SKM-1 (cell line): ENCODE results near the gene PARP4.
"Not testable (repeated sequence)": the region's sequence is repeated elsewhere in the genome, so short reads cannot be mapped to it uniquely, and the experiment has no call there.

Experiments used
- DNase-seq: peaks from one replicate; lab custom pipeline; 2025; ENCODE audit not compliant: unreplicated experiment; lab: John Stamatoyannopoulos, UW

The PARP4 gene

DNA sequence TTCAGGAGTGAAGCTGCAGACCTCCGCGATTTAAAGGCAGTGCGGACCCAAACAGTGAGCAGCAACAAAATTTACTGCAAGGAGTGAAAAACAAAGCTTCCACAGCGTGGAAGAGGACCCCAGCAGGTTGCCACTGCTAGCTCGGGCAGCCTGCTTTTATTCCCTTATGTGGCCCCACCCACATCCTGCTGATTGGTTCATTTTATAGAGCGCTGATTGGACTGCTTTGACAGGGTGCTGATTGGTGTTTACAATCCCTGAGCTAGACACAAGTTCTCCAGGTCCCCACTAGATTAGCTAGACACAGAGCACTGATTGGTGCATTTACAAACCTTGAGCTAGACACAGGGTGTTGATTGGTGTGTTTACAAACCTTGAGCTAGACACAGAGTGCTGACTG is 6.3 kb downstream of the PARP4 start:
- not testable (repeated sequence) for DNase-seq

DNA sequence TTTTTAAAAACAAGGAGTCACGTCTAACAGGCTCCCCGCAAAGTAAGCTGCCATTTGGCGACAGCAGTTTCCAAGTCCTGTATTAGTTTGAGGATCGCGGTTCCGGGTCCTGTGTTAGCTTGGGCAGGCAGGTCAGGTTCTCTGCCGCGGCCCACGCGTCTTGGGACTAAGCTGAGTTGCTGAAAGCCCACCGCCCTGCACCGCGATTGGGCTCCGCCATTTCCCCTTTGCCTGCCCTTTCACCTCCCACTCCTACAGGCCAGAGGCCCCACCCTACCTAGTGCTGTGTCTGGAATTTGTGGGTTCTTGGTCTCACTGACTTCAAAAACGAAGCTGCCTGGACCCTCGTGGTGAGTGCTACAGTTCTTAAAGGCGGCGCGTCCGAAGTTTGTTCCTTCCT is 6.8 kb downstream of the PARP4 start:
- no peak for DNase-seq

DNA sequence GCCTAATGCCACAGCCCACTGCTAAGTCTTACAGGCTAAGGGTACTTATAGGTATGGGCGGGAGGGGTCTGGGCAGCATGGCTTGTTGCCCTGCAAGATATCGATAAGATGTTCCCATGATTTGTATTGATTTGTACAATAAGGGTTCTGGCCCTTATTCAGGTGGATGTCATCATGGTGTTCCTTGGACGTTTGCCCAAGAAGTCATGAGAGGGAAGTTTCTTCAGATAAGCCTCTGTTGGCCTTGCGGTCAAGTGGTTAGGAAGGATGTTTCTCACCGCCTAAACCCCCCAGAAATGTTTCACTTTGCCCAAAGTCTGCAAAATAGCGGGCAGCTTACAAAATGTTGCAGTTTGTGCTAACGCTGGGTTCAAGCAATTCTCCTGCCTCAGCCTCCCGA is 7.3 kb downstream of the PARP4 start:
- no peak for DNase-seq

DNA sequence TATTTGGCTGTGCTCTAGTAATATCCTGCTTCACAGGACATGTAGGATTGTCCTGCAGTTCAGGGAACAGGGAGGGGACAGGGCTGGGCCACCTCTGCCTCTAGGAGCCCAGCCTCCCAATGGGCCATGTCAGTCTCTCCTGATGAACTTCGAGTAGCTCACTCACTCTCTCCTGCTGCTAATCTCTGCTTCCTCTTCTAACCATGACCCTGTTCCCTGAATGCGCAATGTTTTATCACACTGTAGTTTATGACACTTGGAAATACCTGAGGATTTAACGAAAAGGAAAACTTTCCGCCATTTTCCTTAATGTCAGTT is 9.2 kb downstream of the PARP4 start:
- no peak for DNase-seq

DNA sequence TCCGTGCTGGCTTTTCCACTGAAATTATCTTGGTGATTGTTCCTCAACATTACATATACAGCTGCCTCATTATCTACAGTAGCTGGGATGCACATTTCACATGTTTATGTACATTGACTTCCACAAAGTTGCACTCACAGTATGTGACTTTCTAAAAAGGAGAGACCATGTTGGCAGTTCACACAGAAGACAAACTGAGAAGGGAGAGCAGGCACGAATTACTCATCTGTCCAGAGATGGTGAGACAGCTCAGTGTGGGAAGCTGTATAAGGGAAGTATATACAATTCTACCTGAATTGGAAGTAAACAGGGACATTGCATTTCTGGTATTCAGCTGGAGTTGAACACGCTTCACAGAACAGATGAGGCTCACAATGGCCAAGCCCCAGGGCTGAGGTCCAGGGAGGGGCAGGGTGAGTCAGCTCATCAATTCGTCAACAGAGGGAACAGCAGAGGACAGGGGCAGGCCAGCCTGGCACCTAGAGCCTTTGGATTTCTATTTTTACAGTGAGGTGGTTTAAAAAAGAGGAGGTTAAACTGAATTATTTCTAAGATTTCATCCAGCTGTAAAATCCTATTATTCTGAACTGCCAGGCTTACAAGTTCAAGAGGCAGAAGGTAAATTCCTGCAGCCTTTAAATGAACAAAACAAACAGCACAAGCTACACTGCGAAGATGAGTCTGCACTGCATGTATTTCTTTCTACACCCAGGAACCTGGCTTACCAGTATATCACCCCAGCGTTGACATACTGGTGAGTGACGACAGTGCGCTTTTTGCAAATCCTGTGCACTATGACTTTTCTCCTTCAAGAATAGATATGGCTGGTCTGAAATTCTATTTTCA is 9.8 kb downstream of the PARP4 start:
- DNase-seq = no peak

DNA sequence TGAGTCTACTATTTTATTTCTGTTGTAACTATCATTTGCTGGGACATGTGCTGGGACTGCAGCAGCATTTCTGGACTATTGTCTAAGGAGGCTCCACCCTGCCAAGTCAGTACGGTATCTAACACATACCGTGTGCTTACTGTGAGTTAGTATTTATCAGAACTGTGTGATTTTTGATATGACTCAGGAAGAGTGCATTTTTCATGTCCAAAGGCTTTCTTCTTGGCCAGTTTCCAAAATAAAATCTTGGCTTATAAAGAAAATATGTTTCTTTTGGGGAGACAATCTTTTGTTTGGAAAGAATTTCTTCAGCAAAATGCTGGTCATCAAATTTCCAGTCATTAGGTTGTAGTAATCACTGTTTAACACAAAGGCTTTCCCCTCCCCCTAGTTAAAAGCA is 11.6 kb downstream of the PARP4 start:
- DNase-seq = no peak

DNA sequence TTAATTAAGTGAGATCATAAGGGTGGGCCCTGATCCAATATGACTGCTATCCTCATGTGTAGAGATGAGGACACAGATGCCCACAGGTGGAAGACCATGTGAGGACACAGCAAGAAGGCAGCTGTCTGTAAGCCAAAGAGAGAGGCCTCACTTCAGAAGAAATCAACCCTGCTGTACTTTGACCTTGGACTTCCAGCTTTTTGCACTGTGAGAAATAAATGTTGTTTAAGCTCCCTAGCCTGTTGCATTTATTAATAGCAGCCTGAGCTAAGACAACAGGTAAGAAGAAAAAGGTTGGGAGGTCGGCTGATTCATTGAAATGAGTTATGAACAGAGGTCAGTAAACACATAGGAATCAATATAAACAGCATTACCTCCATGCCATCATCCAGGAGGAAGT is 14.8 kb downstream of the PARP4 start:
- no peak for DNase-seq

DNA sequence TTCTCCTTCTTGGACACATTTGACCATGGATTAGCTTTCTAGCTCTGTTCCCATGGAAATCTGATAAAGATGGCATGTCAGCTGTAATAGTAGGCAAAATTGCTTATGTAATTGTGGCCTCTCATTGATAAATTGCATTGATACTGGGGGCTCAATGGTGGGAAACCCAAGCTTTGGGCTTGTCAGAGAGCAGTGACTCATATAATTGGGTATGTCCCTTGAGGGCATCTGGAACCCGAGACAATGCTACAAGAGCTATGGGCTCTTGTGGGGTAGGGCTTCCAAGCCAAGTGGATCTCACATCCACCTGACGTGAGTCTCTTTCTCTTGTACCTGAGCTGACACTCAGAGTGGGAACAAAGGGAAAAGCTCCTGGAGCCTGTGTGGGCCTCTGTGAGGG is 16.3 kb downstream of the PARP4 start:
- DNase-seq = not testable (repeated sequence)

DNA sequence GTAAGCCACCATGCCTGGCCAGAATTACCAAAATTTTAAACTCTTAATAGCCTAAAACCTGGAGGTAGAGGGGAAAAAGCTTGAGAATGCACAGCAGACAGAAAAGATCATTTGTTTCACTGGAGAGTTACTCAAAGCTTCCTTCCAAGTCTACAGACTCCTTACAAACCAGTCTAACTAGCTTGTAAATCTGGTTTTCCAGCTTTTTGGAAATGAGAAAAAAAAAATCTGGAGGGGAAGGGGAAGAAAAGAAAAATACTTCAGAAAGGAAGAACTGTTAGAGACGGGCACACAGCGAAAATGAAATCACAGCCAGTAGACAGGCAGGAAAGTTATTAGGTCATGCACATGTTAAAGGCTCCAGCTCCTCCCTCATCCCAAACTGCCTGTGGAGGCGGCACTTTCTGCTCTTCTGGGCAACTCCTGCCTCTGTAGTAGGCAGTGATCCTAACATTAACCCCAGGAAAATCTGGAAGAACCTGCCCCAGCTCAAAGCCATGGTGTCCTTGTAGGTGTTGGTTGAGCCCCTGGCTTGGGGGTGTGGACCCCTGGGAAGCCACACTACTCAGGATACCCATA is 17.3 kb downstream of the PARP4 start:
- no peak for DNase-seq

DNA sequence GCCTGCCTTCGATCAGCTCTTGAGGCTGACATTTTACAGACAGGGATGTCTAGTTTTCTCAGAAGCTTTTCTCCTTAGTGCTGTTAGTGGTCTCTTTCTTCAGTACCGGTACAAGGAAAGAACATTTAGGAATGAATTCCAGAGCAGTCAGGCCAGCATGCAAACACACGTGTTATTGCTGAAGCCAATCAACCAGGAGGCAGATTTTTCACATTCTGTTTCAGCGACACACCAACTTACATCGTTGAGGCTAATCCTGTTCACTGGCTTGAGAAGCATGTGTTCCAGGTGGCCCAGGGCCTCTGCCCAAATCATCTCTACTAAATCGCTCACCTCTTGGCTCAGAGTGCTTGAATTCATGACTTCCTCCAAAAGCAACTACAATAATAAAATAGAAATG is 19.2 kb downstream of the PARP4 start:
- no peak for DNase-seq

DNA sequence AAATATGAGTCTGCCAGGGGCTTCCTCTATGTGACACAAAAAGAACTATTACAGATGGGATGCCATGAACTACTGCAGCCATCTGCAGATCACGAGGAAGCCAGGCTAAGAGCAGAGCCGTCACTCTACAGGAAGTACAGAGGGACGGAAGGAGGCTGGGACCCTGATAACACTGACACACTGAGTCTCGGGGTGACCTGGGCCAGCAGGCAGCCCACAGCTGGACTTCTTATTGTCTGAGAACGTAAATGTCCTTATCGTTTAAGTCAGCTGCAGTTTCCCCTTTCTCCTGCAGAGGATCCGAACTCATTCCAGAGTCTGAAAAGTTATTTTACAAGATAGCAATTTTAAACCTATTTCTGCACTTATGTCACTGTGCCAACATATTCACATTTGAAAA is 20.7 kb downstream of the PARP4 start:
- DNase-seq = no peak

DNA sequence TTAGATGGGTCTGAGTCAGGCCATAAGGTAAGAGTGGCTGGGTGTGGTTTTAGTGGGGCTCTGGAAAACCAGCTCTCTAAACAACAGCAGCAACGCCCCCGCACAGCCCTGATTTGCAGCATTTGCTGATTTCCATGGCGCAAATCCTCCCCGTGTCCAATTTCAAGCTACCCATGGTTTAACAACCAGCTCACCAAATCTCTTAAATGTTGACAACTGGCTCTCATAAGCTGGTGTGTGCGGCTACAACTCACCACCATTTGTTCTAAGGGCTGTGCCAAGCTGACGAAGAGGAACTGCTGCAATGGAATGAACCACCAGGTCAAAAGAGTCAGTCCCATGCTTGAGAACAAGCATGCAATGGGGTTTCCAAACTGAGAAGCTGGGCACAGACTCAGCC is 22.9 kb downstream of the PARP4 start:
- no peak for DNase-seq

DNA sequence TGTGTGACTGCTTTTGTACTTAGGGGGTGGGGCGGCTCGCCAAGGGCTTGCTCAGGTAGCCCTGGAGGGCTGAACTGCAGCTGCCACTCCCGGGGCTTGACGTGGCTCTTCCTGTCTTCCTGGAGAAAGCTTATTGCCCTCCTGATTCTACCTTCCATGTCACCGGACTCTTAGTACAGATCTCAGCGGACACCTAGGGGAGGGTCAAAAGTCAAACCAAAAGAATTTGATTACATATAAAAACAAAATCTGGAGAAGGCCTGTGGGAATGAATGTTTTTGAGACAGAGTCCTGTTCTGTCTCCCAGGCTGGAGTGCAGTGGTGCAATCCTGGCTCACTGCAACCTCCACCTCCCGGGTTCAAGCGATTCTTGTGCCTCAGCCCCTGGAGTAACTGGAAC is 24.5 kb downstream of the PARP4 start:
- not testable (repeated sequence) for DNase-seq

DNA sequence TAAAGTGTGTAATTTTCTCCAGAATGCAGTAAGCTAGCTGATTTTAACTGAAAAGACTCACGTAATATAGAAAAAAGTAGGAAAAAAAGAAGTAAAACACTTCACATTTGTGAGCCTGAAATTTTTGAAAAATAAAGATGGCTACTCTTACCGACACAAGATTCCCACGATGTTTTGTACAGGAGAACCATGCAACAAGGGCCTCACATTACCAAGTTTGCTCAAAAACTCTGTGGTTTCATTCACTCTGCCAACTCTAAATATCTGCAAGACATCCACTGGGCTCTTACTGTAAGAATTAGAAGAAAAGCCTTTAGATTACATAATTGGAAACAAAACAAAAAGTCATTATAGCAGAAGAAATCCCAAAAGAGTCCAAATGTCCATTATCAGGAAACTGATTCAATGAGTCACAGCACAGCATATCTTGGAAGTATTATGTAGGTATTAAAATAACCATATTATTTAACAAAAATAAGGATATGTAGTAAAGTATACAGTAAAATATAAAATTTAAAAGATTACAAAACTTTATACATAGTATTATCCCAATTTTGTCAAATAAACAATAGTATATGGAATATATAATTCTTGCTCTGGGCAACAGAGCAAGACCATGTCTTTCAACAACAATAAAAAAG is 26.4 kb downstream of the PARP4 start:
- not testable (repeated sequence) for DNase-seq

DNA sequence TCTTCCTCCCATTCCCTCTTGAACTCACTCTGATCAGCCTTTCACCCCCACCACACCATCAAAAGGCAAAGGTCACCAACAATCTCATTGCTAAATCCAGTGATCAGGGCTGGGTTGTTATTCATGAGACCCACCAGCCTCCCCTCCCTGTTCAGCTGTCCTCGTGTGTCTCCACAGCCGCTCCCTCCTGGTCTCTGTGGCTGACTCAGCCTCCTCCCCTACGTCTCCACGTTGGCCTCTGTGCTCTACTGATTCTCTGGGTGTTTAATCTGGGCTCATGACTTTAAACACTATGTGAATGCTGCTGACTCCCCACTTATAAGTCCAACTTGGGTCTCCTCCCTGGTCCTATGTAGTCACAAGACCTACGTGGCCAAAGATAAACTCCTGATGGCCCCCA is 38.9 kb downstream of the PARP4 start:
- DNase-seq = no peak

DNA sequence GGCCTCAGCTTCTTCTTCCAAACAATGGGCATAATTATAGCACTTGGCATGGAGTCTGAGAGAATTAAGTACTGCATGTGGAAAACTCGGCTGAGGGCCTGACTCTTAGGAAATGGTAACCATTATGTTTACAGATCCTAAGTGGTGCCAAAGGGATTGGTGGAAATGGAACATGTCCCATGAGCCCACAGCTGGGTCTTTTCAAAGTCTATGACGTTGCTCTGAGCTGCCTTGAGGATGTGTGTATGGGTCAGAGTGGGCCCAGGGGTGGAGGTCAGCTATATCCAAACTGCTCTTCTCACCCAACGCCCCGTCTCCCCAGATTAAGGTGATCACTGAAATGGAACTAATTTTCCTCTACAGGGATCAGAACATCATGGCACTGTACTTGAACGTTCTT is 40.4 kb downstream of the PARP4 start:
- DNase-seq = not testable (repeated sequence)

DNA sequence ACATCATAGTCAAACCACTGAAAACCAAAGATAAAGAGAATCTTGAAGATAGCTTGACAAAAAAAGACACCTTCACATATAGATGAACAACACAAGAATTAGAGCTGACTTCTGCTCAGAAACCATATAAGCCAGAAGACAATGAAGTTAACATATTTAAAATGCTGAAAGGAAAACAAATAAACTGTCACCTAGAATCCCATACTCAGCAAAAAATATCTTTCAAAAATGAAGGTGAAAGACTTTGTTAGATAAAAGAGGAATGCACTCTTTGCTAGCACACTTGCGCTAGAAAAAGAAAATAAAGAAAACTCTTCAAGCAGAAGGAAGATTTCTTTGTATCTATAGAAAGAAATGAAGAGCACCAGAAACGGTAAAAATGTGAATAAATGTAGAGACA is 49.5 kb downstream of the PARP4 start:
- DNase-seq = no peak

DNA sequence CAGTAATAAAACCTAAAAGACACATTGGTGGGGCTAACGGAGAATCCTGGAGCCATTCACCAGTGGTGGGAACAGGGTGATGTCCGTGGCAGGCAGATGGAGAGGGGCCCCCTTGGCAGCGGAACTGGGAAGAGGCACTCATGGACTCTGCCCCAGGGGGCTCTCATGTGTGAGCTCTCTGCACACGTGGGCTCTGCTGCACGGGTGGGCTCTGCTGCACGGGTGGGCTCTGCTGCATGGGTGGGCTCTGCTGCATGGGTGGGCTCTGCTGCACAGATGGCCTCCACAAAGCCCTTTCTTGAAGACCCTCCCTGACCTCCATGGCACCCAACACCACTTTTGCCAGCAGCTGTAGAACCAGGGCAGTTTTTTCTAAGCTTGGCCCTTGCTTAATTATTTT is 52.3 kb downstream of the PARP4 start:
- no peak for DNase-seq

DNA sequence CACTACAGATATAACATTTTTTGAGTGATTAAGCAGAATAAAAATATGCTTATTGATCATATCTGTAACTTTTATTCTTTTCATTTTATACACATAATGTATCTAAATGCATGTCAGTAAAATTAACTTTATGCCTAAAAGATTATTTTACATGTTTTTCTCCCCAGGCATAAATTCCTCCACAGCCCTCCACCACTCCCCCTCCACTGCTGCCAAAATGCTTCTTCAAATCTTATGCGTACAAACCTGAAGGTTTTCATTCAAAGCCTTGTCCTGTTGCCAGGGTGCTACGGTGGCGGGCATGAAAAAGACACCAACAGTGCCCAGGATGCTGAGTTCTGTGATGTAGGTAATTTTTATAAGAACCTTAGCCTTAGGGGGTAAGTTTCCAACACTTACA is 52.9 kb downstream of the PARP4 start:
- no peak for DNase-seq

DNA sequence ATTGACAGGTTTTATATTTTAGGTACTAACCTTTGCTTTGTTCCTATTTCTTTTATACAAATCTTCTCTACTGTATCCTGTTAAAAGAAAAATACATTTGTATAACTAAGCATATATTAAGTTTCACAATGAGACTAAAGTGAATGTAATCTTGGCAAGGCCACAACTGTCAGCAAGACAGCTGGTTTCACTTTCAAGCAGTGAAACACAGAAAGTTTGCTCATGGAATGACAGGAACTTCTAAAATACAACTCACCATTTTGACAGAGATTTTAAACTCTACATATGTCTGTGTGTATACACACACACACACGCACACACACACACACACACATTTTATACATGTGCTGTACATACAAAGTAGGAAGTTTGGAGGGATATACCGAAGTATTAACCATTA is 53.3 kb downstream of the PARP4 start:
- DNase-seq = no peak

DNA sequence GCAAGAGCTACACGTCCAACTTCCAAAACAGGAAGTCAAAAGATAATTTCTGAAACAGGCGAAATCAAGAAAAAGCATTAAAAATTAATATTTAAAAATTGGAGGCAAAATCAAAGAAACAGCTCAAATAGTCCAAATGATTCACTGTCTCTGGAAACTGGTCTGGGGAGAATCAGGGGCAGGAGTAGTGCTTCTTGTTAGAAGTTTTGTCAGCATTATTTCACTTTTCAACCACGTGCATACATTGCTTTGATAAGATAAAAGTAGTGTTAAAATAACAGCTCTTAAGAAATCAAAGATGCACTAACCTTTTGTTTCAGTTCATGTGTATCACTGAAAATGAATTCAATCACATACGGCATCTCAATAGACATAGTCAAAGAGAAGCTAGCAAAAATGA is 53.8 kb downstream of the PARP4 start:
- no peak for DNase-seq

DNA sequence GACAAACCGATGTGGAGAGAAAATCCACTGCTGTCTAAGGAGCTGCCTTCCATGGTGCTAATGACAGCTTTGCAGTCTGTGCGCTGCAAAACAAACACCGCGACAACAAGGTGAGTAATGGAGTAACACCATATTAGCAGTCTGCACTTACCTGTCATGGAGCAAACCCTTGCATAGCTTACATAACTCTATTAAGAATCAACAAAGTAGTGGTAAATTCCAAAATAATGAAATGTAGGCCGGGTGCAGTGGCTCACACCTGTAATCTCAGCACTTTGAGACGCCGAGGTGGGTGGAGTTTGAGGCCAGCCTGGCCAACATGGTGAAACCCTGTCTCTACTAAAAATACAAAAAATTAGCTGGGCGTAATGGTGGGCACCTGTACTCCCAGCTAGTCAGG is 56.2 kb downstream of the PARP4 start:
- DNase-seq = no peak

DNA sequence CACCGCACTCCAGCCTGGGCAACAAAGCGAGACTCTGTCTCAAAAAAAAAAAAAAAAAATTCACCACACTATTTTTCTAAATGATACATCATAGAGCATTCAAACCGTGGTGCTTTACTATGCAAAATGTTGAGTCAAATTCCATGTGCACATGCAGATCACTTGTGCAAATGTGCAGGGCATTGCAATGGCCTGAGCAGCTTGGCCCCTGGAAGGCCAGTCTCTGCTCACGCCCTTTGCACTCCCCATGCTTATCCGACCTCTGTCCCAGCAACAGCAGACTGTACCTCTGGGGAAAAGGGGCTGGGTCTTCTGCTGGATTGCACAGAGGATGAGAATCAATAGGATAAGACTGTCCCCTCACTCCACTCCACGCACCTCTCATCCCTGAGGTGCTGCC is 58.5 kb downstream of the PARP4 start:
- no peak for DNase-seq
